ENCODE results near the gene MRE11.

GRCh38 chr11:94400839-94401772, 92.5 kb downstream of the MRE11 start, which contains the start of gene GPR83:
- TF ChIP-seq CTCF (conservative IDR thresholded peaks at IDR 0.05; ENCODE audit: low read depth, low read length) (no peak), EZH2phosphoT487 (IDR thresholded peaks at IDR 0.05; ENCODE audit: borderline replicate concordance, low read length) (no peak)
